ENCODE measurements around the gene NMS. TPM values are rescaled to one million over a fixed set of nuclear protein-coding genes. Genes with fewer than 3 reads are reported as not detected.

NMS gene
- total and polyA plus RNA-seq, 2 experiments from 2014 or later, result not detected

DNA sequence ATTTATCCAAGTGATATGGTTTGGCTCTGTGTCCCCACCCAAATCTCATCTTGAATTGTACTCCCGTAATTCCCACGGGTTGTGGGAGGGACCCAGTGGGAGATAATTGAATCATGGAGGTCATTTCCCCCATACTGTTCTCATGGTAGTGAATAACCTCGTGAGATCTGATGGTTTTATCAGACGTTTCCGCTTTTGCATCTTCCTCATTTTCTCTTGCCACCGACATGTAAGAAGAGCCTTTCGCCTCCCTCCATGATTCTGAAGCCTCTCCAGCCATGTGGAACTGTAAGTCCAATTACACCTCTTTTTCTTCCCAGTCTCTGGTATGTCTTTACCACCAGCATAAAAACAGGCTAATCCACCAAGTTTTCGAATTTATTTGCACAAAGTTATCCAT is 32.5 kb upstream of the NMS start:
- Histone ChIP-seq H3K4me1 (ENCODE audit: insufficient read depth) (no peaks in the 10 kb centered on the region), H3K9me2 (replicated peaks; ENCODE audit: insufficient read depth) (no peaks in the 10 kb centered on the region), H3K79me2 (no peaks in the 10 kb centered on the region), H3K4me2 (no peak overlapping the region), H3K27me3 (no peaks in the 10 kb centered on the region), H2AFZ (no peak overlapping the region), H4K20me1 (ENCODE audit: insufficient read depth, poor library complexity, severe bottlenecking) (no peaks in the 10 kb centered on the region), H3K27ac (no peak overlapping the region), H3K9me3 (ENCODE audit: low read depth) (no peaks in the 10 kb centered on the region), H3K4me3 (no peak overlapping the region), H3K36me3 (replicated peaks; ENCODE audit: insufficient read depth, low read depth) (no peaks in the 10 kb centered on the region)
- 88% methylated on average over 8 of the region's 8 CpGs for WGBS (ENCODE audit: low lambda C conversion rate, missing lambda C conversion rate)
- DNase-seq (ENCODE audit: low spot score), result no peak
- TF ChIP-seq CTCF (IDR thresholded peaks at IDR 0.05; ENCODE audit: poor library complexity) (no peak), EZH2 (IDR thresholded peaks at IDR 0.05; ENCODE audit: borderline replicate concordance) (no peak), EZH2phosphoT487 (IDR thresholded peaks at IDR 0.05; ENCODE audit: low read depth, severe bottlenecking, unreplicated experiment) (no peak)

DNA sequence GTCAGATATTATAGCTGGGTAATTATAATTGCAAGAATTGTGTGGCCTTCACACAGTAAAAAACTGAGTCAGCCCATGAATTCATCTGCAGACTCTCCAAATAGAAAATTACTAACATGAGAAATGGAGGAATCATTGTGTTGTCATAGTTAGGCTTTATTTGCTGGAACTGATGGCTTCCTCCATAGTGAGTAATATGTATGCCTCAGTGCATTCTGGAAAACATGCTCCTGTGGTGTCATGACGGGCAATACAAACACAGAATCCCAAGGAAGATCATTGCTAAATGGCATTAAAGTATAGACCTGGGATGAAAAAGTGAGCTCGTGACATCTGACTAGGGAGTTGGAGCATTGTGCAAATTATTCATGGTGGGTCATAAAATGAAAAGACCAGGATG is 23.6 kb upstream of the NMS start:
- H3K4me1 ChIP-seq (ENCODE audit: insufficient read depth), result no peaks in the 10 kb centered on the region
- H3K27ac ChIP-seq, result no peak overlapping the region
- H3K9me3 ChIP-seq (ENCODE audit: low read depth), result no peaks in the 10 kb centered on the region
- 83% methylated on average over 2 of the region's 2 CpGs for WGBS (ENCODE audit: low lambda C conversion rate, missing lambda C conversion rate)
- no peaks in the 10 kb centered on the region for H4K20me1 ChIP-seq (ENCODE audit: insufficient read depth, poor library complexity, severe bottlenecking)
- no peaks in the 10 kb centered on the region for H3K36me3 ChIP-seq (replicated peaks; ENCODE audit: insufficient read depth, low read depth)
- H3K79me2 ChIP-seq, result no peaks in the 10 kb centered on the region
- no peak overlapping the region for H2AFZ ChIP-seq
- H3K4me2 ChIP-seq, result no peak overlapping the region
- H3K4me3 ChIP-seq, result no peak overlapping the region
- DNase-seq (ENCODE audit: low spot score), result no peak
- H3K27me3 ChIP-seq, result no peaks in the 10 kb centered on the region
- H3K9me2 ChIP-seq (replicated peaks; ENCODE audit: insufficient read depth), result no peaks in the 10 kb centered on the region
- TF ChIP-seq CTCF (IDR thresholded peaks at IDR 0.05; ENCODE audit: poor library complexity) (no peak), EZH2 (IDR thresholded peaks at IDR 0.05; ENCODE audit: borderline replicate concordance) (no peak), EZH2phosphoT487 (IDR thresholded peaks at IDR 0.05; ENCODE audit: low read depth, severe bottlenecking, unreplicated experiment) (no peak)

DNA sequence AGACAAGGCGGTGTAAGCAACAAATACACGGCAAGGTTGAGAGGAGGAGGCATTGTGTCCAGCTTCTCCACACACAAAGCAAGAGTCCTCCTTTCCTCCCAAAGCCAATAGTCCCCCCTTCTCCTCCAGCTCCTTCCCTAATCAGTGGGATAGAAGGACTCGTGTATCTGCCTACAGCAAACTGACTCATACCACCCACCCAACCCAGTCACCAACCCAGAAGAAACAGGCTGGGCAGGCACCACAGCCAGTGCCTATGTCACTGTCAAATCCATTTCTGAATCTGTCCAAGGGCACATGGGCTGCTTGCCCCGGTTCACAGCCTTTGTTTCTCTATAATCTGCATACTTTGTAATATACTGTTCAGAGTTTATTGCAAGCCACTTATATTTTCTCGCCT is 19.2 kb upstream of the NMS start:
- H3K9me2 ChIP-seq (replicated peaks; ENCODE audit: insufficient read depth), result no peaks in the 10 kb centered on the region

More for the DNA sequence above, 19.2 kb upstream of the NMS start:
- Histone ChIP-seq H4K20me1 (ENCODE audit: insufficient read depth, poor library complexity, severe bottlenecking) (no peaks in the 10 kb centered on the region), H3K4me3 (no peak overlapping the region), H3K36me3 (replicated peaks; ENCODE audit: insufficient read depth, low read depth) (no peaks in the 10 kb centered on the region), H3K27me3 (no peaks in the 10 kb centered on the region), H3K4me1 (ENCODE audit: insufficient read depth) (no peaks in the 10 kb centered on the region), H3K79me2 (no peaks in the 10 kb centered on the region), H2AFZ (no peak overlapping the region), H3K4me2 (no peak overlapping the region), H3K27ac (no peak overlapping the region), H3K9me3 (ENCODE audit: low read depth) (no peaks in the 10 kb centered on the region)
- 81% methylated on average over 5 of the region's 5 CpGs for WGBS (ENCODE audit: low lambda C conversion rate, missing lambda C conversion rate)
- no peak for DNase-seq (ENCODE audit: low spot score)
- TF ChIP-seq CTCF (IDR thresholded peaks at IDR 0.05; ENCODE audit: poor library complexity), result no peak
- no peak for TF ChIP-seq EZH2phosphoT487 (IDR thresholded peaks at IDR 0.05; ENCODE audit: low read depth, severe bottlenecking, unreplicated experiment)
- no peak for TF ChIP-seq EZH2 (IDR thresholded peaks at IDR 0.05; ENCODE audit: borderline replicate concordance)
